NCI-H526 (cell line): ENCODE results near the gene RREB1.
"Not testable (repeated sequence)": the region's sequence is repeated elsewhere in the genome, so short reads cannot be mapped to it uniquely, and the experiment has no call there.

Source experiments
- DNase-seq, 2 experiments: peaks; one replicate each; lab custom pipeline; 2025; lab: John Stamatoyannopoulos, UW

RREB1 gene

GRCh38 chr6:7262746-7263518 lies 155.2 kb downstream of the RREB1 start:
- DNase-seq = no peak

- DNase-seq = not testable (repeated sequence)
These were observed 155.7 kb downstream of the RREB1 start for GRCh38 chr6:7263519-7263805.

- no peak for DNase-seq
These were observed 156.3 kb downstream of the RREB1 start for GRCh38 chr6:7264041-7264440.

- DNase-seq = no peak
These were observed 157.1 kb downstream of the RREB1 start for GRCh38 chr6:7264686-7265384.

GRCh38 chr6:7265385-7265726 lies 157.6 kb downstream of the RREB1 start:
- DNase-seq = not testable (repeated sequence)

GRCh38 chr6:7267071-7267465 lies 159.3 kb downstream of the RREB1 start:
- no peak for DNase-seq

GRCh38 chr6:7267466-7268091 lies 159.8 kb downstream of the RREB1 start:
- no peak for DNase-seq

GRCh38 chr6:7268362-7268761 lies 160.6 kb downstream of the RREB1 start:
- no peak for DNase-seq

- DNase-seq = no peak
These were observed 161.2 kb downstream of the RREB1 start for GRCh38 chr6:7268816-7269555.

GRCh38 chr6:7269816-7270215 lies 162.1 kb downstream of the RREB1 start:
- DNase-seq = no peak

GRCh38 chr6:7270320-7271204 lies 162.8 kb downstream of the RREB1 start:
- no peak for DNase-seq

GRCh38 chr6:7271205-7271534 lies 163.4 kb downstream of the RREB1 start:
- no peak for DNase-seq

GRCh38 chr6:7273709-7274108 lies 165.9 kb downstream of the RREB1 start:
- no peak for DNase-seq

GRCh38 chr6:7274525-7274924 lies 166.8 kb downstream of the RREB1 start:
- DNase-seq = not testable (repeated sequence)

- no peak for DNase-seq
These were observed 168.4 kb downstream of the RREB1 start for GRCh38 chr6:7276199-7276524.

GRCh38 chr6:7282097-7282906 lies 174.5 kb downstream of the RREB1 start:
- no peak for DNase-seq

- no peak for DNase-seq
These were observed 175.9 kb downstream of the RREB1 start for GRCh38 chr6:7283676-7284075.

GRCh38 chr6:7285416-7285815 lies 177.7 kb downstream of the RREB1 start:
- no peak for DNase-seq

- no peak for DNase-seq
These were observed 182.3 kb downstream of the RREB1 start for GRCh38 chr6:7290079-7290478.

- DNase-seq = no peak
These were observed 185.0 kb downstream of the RREB1 start for GRCh38 chr6:7292596-7293255.

- DNase-seq = no peak
These were observed 188.2 kb downstream of the RREB1 start for GRCh38 chr6:7295916-7296315.
